IPS-15b (cell line): ENCODE results near the gene MTCL1.
A peak's percentile ranks its signal among the peaks of the same experiment; 100 is the strongest.

Experiments used
- H3K27me3 ChIP-seq: one replicate; pipeline ENCODE4 v1.6.1; 2013; ENCODE audit warnings: low read length; ENCODE audit not compliant: control insufficient read depth, insufficient read depth
- H3K36me3 ChIP-seq: one replicate; pipeline ENCODE4 v1.6.1; 2013; ENCODE audit warnings: low read length; ENCODE audit not compliant: control insufficient read depth, insufficient read depth
- H3K4me1 ChIP-seq: one replicate; pipeline ENCODE4 v1.6.1; 2013; ENCODE audit warnings: mild to moderate bottlenecking, low read length; ENCODE audit not compliant: control insufficient read depth, insufficient read depth
- H3K4me3 ChIP-seq: one replicate; pipeline ENCODE4 v1.5.1; 2013; ENCODE audit warnings: low read depth, low read length
- H3K9ac ChIP-seq: one replicate; pipeline ENCODE4 v1.6.1; 2013; ENCODE audit warnings: low read depth, mild to moderate bottlenecking, low read length
- H3K9me3 ChIP-seq: one replicate; pipeline ENCODE4 v1.6.1; 2013; ENCODE audit warnings: mild to moderate bottlenecking, low read length; ENCODE audit not compliant: control insufficient read depth, insufficient read depth

MTCL1 gene

DNA sequence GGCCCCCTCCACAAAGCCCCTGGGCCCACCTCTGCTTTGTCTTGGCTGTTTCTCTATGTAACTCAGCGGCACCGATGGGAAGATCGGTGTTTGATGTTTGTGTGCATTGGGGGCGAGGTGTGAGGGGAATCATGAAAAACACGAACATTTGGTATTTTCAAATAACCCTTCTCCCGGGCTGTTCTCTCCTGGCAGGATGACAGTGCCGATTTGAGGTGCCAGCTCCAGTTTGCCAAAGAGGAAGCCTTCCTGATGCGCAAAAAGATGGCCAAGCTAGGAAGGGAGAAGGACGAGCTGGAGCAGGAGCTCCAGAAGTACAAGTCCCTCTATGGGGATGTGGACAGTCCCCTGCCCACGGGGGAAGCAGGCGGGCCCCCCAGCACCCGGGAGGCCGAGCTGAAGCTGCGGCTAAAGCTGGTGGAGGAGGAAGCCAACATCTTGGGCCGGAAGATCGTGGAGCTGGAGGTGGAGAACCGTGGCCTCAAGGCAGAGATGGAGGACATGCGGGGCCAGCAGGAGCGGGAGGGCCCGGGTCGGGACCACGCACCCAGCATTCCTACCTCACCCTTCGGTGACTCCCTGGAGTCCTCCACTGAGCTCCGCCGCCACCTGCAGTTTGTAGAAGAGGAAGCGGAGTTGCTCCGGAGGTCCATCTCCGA lies 78.1 kb downstream of the MTCL1 start:
- H3K4me1 ChIP-seq = no peaks in the 10 kb centered on the region
- no peak overlapping the region for H3K9ac ChIP-seq
- no peaks in the 10 kb centered on the region for H3K9me3 ChIP-seq
- H3K4me3 ChIP-seq = no peak overlapping the region
- peaks cover 36% of the 10 kb centered on the region for H3K36me3 ChIP-seq
- H3K27me3 ChIP-seq = no peaks in the 10 kb centered on the region

DNA sequence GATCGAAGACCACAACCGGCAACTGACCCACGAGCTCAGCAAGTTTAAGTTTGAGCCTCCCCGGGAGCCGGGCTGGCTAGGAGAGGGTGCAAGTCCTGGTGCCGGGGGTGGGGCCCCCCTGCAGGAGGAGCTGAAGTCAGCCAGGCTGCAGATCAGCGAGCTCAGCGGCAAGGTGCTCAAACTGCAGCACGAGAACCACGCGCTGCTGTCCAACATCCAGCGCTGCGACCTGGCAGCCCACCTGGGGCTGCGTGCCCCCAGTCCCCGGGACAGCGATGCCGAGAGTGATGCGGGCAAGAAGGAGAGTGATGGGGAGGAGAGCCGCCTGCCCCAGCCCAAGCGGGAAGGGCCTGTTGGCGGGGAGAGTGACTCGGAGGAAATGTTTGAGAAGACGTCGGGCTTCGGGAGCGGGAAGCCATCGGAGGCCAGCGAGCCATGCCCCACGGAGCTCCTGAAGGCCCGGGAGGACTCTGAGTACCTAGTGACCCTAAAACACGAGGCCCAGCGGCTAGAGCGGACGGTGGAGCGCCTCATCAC lies 78.7 kb downstream of the MTCL1 start:
- no peak overlapping the region for H3K4me3 ChIP-seq
- H3K27me3 ChIP-seq = no peaks in the 10 kb centered on the region
- no peaks in the 10 kb centered on the region for H3K4me1 ChIP-seq
- H3K9me3 ChIP-seq = no peaks in the 10 kb centered on the region
- H3K9ac ChIP-seq = no peak overlapping the region
- H3K36me3 ChIP-seq = peaks cover 36% of the 10 kb centered on the region

DNA sequence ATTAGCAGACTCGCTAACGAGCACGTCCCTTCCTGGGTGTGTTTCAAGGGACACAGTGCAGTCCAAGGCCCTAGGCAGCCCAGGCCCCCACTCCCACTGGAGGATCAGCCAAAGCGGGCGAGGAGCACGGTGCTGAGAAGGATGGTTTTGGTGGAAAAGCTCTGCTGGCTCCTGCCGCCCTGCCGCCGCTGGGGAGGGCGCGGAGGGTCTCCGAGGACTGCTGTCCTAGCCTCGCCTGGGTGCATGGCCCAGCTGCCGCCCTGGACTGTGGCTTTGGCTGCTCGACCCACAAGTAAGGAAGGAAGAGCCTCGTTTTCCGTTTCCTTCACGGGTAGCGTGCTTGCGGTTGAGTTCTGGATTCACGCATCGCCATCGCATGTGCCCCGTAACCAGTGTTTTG lies 79.9 kb downstream of the MTCL1 start:
- H3K36me3 ChIP-seq = peaks cover 33% of the 10 kb centered on the region
- H3K27me3 ChIP-seq = no peaks in the 10 kb centered on the region
- H3K9me3 ChIP-seq = no peaks in the 10 kb centered on the region
- H3K4me3 ChIP-seq = no peak overlapping the region
- H3K4me1 ChIP-seq = no peaks in the 10 kb centered on the region
- no peak overlapping the region for H3K9ac ChIP-seq

DNA sequence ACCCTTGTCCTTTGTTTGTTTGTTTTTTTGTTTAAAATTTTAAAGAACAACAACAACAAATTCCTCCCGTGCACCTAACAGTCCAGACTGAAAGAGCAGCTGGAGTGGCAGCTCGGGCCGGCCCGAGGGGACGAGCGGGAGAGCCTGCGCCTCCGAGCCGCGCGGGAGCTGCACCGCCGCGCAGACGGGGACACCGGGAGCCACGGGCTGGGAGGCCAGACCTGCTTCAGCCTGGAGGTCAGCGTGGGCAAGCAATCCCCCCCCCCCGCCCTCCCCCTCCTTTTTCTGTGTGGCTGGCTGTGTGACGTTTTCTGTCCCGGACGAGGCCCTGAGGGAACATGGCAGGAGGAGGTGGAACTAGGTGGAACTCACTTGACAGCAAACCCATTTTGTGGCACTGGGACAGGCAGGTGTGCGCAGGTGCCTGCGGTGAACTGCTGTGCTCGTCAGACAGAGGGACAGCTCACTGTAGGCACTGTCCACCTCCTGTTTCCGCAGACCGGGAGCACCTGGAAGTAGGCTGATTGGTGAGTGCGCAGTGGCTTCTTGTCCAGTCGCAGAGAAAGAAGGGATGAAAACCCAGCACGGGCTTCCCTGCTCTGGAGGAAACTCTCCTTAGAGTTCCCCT lies 80.6 kb downstream of the MTCL1 start:
- H3K9ac ChIP-seq = no peak overlapping the region
- no peaks in the 10 kb centered on the region for H3K27me3 ChIP-seq
- H3K4me3 ChIP-seq = no peak overlapping the region
- peaks cover 33% of the 10 kb centered on the region for H3K36me3 ChIP-seq
- H3K4me1 ChIP-seq = no peaks in the 10 kb centered on the region
- no peaks in the 10 kb centered on the region for H3K9me3 ChIP-seq

DNA sequence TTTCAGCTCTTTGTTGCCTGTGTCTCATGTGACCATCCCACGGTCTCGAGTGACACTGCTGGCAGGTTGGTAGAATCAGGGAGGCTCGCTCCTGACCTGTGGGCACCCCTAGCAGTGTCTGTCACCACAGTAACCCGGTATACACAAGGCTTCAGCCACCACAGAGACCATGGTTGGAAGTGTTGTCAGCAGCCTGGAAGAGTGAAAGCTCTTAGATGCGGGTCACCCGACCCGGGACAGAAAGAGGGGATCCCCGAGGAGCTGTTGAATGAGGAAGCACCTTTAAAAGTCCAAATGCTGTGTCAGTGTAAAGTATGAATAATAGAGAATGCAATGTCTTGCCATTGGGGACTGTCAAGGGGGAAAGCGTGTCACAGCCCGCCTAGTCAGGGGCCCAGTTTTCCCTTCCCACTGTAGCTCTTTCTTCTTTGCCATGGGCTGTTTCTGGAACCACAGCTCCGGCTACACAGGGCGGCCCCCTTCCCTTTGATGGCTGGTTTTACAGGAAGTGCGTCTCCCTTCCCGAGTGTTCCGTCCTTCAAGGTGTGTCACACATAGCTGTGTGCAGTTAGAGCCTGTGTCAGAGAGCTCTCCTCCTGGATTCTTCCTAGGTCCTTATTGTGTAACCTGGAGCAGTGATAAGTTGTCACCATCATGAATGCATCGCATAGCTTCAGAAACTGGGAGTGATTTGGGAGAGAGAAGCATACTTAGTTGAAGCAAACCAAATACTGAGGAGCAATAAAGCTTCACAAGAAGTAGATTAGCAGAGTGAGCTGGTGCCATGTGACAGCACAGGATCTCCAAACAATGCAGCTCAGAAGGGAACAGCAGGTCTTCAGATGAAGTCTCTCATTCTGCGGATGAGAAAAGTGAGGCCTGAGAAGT lies 81.4 kb downstream of the MTCL1 start:
- H3K9me3 ChIP-seq = no peaks in the 10 kb centered on the region
- peaks cover 33% of the 10 kb centered on the region for H3K36me3 ChIP-seq
- no peaks in the 10 kb centered on the region for H3K27me3 ChIP-seq
- H3K4me3 ChIP-seq = no peak overlapping the region
- H3K4me1 ChIP-seq = peaks cover 5% of the 10 kb centered on the region
- no peak overlapping the region for H3K9ac ChIP-seq

DNA sequence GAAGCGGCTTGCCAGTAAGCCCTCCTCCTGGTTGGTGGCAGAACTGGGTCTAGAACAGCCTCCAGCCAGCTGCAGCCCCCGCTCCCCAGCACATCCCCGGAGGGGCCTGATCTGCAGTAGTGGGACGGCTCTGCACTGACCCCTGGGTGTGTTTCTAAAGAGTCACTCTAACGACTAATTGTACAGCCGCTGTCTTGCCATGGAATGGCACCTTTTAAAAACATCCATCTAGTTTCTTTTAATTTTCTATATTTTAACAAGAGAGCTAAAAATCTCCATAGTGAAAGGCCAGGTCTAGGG lies 82.0 kb downstream of the MTCL1 start:
- Histone ChIP-seq H3K36me3 (peaks cover 33% of the 10 kb centered on the region), H3K9ac (no peak overlapping the region), H3K27me3 (no peaks in the 10 kb centered on the region), H3K4me3 (no peak overlapping the region), H3K4me1 (peaks cover 5% of the 10 kb centered on the region), H3K9me3 (no peaks in the 10 kb centered on the region)

DNA sequence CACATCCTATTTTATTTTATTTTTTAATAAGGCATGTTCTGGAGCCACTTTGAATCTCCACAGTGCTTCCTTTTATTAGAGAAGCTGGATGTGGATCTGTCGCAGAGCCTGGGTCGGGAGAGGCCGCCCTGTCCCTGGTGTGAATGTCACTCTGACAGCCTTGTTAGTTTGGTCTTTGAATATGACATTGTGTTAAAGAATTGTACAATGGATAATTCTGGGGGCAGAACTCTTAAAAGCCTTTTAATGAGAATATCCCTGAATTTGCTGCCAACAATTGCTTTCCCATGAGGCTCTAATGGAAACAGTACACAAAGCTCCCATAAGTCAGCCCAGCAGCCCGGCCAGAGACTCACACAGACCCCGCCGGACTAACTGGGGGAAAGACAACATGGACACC lies 82.4 kb downstream of the MTCL1 start:
- no peak overlapping the region for H3K4me3 ChIP-seq
- H3K9ac ChIP-seq = no peak overlapping the region
- H3K27me3 ChIP-seq = no peaks in the 10 kb centered on the region
- H3K4me1 ChIP-seq = peaks cover 5% of the 10 kb centered on the region
- H3K36me3 ChIP-seq = peaks cover 29% of the 10 kb centered on the region
- no peaks in the 10 kb centered on the region for H3K9me3 ChIP-seq

DNA sequence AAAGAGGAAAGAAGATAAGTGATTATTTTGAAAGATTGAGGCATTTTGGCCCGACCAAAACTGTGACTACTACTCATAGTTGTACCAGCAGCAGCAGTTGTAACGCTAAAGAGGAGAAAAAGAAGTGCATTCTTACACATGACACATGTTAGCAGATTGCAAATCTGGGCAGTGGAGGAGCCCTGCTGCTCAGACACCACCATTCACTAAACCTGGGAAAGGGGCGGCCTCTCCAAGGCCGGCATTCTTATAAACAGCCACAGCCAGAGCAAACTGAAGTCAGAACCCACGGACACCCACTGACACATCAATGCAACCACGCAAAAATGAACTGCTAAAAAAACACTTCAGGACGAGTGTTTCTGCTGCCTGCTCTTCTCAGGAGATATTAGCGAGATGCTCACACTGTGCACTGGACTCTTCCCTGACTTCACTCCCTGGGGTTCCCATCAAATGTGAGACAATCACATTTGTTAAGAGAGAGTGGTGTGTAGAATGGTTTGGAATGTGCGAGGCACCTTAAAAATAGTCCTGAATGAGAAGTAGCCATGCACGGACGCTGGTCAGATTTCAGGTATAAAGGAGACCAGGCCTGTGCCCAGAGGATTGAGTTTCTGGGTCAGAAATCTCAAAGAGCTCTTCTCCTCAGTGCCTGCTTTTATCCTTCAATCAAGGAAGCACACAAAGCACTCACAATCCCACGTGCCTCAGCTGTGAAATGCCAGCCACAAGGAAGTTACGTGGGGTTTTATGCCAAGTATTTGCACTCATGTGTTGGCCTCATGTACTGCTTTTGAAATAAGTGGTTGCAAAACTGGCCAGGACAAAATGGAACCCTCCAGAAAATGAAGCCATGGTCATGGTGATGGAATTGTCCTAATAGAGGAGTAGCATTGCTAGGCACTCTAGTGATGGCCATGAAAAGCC lies 83.4 kb downstream of the MTCL1 start:
- Histone ChIP-seq H3K27me3 (no peaks in the 10 kb centered on the region), H3K36me3 (peaks cover 26% of the 10 kb centered on the region), H3K4me3 (no peak overlapping the region), H3K9me3 (no peaks in the 10 kb centered on the region), H3K9ac (no peak overlapping the region), H3K4me1 (peaks cover 9% of the 10 kb centered on the region)

DNA sequence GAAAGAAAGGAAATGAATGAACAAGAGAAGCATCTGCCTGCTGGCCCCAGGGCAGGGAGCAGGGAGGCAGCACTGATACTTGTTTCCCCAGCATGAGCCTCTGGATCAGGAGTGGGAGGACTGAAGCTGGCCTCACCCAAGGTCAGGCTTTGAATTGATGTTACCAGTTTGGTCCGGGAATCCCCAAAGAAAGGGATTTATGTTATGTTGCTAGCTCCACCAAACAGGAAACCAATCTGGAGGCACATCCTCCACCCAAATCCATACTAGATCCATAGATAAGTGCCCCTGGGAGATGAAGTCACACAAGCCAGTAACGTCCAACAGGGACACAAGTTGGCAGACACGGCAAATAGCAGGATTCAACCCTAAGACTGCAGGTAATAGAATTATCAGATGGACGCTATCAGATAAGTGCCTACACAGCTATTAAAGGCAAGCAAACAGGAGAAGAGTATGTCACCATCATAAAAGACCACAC lies 85.9 kb downstream of the MTCL1 start:
- no peak overlapping the region for H3K9ac ChIP-seq
- H3K36me3 ChIP-seq = peaks cover 12% of the 10 kb centered on the region
- no peaks in the 10 kb centered on the region for H3K27me3 ChIP-seq
- H3K4me3 ChIP-seq = no peak overlapping the region
- no peaks in the 10 kb centered on the region for H3K9me3 ChIP-seq
- H3K4me1 ChIP-seq = peaks cover 17% of the 10 kb centered on the region

DNA sequence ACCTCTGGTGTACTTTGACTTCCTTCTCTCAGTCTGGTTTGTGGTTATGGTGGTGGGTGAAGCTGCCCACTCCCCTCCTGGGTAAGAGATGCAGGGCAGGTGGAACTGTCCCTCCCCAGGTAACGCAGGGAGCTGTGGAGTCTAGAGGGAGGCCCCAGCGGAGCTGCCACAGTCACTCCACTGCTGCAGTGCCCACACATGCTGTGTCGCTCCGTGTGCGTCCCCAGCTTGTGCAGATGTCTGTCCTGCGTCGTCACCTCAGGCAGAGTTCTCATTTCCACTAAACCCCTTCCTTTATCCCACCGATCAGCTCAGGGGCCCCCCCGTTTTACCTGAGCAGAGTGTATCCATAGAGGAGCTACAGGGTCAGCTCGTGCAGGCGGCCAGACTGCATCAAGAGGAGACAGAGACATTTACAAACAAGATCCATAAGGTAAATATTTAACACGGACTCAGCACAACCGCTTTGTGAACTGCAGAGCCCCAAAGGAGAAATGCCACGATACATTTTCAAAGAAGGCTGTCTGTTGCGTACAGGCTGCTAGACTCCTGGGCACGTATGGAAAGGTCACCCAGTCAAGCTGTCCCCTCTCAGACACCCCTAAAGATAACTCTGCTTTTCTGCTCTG lies 87.4 kb downstream of the MTCL1 start:
- Histone ChIP-seq H3K36me3 (peaks cover 2% of the 10 kb centered on the region), H3K4me1 (peaks cover 17% of the 10 kb centered on the region), H3K9ac (peak overlapping the region; percentile 48), H3K27me3 (no peaks in the 10 kb centered on the region), H3K9me3 (no peaks in the 10 kb centered on the region), H3K4me3 (no peak overlapping the region)
